ENCODE results near the gene WNK2.

The WNK2 gene

DNA sequence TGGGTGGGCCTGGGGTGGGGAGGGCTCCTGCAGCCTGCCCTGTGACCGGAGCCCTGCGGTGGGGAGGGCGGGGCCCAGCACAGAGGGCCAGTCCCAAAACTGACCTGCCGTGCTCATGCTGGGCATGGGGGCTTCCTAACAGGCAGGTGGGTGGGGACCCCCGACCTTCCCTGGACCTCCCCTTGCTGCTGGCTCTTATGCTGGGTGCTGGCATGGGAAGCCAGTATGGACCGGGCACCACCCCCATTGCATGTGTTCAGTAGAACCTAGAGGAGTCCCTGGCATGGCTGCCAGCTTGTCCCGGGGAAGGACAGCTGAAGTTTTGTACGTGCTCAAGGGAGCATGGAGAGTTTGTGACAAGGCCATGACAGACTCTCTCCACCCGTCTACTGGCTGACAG, 37.1 kb downstream of the WNK2 start:
- no peak overlapping the region for H3K27ac ChIP-seq
- TF ChIP-seq, protein P1, sequence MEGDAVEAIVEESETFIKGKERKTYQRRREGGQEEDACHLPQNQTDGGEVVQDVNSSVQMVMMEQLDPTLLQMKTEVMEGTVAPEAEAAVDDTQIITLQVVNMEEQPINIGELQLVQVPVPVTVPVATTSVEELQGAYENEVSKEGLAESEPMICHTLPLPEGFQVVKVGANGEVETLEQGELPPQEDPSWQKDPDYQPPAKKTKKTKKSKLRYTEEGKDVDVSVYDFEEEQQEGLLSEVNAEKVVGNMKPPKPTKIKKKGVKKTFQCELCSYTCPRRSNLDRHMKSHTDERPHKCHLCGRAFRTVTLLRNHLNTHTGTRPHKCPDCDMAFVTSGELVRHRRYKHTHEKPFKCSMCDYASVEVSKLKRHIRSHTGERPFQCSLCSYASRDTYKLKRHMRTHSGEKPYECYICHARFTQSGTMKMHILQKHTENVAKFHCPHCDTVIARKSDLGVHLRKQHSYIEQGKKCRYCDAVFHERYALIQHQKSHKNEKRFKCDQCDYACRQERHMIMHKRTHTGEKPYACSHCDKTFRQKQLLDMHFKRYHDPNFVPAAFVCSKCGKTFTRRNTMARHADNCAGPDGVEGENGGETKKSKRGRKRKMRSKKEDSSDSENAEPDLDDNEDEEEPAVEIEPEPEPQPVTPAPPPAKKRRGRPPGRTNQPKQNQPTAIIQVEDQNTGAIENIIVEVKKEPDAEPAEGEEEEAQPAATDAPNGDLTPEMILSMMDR (conservative IDR thresholded peaks at IDR 0.05) = no peak
- TF ChIP-seq ZFX (IDR thresholded peaks at IDR 0.05) = no peak

DNA sequence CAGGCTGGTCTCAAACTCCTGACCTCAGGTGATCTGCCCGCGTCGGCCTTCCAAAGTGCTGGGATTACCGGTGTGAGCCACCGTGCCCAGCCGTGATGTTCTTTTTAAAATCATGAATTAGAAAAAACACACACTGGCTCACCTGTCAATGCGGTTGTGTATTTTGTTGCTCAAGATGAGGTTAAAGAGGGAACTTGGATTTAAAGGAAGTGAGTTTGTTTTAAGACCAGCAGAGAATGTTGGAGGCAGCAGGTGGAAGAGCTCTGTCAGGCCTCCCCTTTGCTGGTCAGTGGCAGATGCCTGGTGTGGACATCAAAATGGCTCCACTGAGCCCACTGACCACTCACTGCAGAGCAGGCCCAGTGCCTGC, 38.9 kb downstream of the WNK2 start:
- peak overlapping the region; percentile 63 for H3K27ac ChIP-seq
- TF ChIP-seq, protein P1 (conservative IDR thresholded peaks at IDR 0.05) = no peak
- TF ChIP-seq ZFX (IDR thresholded peaks at IDR 0.05) = no peak

DNA sequence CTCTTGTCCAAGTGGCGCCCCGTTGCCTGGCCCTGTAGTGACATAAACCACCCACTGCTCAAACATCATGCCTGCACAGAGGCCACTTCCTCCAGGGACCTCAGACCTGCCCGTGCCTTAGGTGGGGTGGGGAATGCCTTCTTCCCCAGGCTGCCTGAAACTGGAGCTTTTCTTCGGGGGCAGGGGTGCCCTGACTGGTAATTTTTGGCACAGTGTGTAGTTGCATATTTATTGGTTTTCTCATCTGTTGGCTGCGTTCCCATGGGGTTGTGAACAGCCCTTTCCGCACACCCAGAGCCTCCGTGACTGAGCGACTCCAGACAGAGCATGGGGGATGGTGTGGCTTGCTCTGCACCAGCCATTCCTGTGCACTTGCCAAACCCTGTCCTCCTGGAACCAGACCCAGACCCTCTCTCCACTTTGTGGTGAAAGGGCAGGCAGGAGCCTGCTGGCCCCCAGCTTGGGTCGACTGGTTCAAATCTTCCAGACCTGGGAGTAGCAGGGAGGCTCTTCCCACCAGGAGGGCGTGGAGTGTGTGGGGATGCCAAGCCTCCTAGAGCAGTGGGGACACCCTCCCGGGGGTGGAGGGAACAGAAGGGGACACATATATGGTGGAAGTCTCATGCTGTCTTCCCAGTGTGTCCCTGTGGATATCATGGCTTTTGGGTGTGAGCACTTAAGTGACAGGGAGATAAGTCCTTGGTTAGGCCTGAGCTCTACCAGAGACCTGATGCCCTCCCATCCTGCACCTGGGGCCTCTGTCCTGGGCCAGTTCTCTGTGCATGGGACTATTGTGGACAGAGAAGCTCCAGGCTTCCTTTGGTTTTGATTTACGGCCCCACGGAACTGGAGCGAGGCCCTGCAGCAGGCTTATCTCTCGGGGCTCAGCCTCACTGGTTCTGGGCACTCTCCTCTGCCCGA, 39.6 kb downstream of the WNK2 start:
- TF ChIP-seq ZFX (IDR thresholded peaks at IDR 0.05) = no peak
- TF ChIP-seq, protein P1 (conservative IDR thresholded peaks at IDR 0.05) = no peak
- peak overlapping the region; percentile 63 for H3K27ac ChIP-seq

DNA sequence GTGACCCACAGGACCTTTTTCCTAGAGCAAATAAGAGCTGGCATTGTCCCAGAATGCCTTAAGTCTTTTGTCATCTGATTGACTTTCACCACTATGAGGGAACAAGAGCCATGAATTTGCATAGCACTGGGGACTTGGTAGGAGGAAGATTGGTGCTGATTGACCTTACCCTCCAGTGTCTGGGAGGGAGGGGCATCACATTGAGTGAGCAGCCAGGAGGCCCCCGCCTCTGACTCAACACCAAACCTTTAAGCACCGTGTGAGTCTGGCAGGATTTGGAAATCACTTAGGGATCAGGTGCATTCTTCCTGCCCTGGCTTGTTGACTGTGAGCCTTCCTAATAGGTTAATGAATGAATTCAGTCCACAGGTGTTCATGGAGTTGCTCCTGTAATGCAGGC, 40.7 kb downstream of the WNK2 start:
- H3K27ac ChIP-seq = peak overlapping the region; percentile 63; the same call in 1 of the 2 replicates
- TF ChIP-seq ZFX (IDR thresholded peaks at IDR 0.05) = no peak
- TF ChIP-seq, protein P1 (conservative IDR thresholded peaks at IDR 0.05) = no peak

DNA sequence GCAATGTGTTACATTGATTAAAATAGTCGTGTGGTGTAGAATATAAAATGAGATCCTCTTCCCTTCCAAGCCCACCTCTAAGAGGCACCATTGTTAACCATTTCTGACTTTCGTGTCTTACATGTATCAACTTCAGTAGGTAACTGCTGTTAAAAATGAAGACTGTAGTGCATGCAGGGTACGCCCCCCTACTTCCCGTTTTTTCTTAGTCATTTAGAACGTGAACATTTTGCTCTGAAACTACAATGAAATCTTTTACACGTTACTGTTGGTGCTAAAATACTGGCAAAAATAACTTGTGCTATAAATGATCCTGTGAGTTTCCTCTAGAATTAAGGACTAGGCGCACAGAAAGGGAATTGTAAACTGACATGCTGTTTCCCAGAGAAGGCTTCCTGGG, 41.5 kb downstream of the WNK2 start:
- no peak overlapping the region for H3K27ac ChIP-seq
- TF ChIP-seq, protein P1 (conservative IDR thresholded peaks at IDR 0.05) = no peak
- no peak for TF ChIP-seq ZFX (IDR thresholded peaks at IDR 0.05)

DNA sequence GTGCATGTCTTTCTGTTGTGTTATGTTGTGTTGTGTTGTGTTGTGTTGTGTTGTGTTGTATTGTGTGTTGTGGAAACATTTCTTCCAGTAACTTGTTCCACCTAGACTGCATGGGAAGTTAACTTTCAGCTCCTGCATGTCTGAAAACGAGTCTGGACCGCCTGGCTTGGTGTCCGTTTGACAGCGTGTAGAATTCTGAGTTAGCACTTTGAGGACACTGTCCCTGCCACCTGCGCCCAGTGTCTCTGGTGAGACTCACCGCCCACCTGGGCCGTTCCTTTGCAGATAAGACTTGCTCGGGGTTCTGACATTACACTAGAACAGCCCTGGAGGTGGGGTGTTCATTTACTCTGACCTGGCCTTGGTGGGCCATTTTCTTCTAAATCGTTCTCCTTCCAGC, 42.0 kb downstream of the WNK2 start:
- no peak overlapping the region for H3K27ac ChIP-seq
- TF ChIP-seq ZFX (IDR thresholded peaks at IDR 0.05) = no peak
- TF ChIP-seq, protein P1 (conservative IDR thresholded peaks at IDR 0.05) = no peak

DNA sequence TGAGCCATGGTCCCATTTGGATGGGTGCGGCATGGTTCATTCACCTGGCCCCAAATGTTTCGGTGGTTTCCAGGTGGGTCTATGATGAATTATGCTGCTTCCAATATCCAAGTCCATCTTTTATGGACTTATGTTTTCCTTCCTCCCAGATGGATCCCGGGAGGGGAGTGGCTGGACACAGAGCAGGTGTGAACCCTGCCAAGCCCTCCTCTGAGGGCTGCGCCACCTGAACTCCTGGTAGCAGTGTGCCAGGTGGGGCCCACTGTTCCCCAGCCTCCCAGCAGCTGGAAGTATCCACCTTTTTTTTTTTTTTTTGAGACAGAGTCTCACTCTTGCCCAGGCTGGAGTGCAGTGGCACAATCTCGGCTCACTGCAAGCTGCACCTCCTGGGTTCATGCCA, 42.9 kb downstream of the WNK2 start:
- H3K27ac ChIP-seq = no peak overlapping the region
- no peak for TF ChIP-seq ZFX (IDR thresholded peaks at IDR 0.05)
- TF ChIP-seq, protein P1 (conservative IDR thresholded peaks at IDR 0.05) = no peak

Data from C4-2B (cell line).